ENCODE data around the gene INCENP.
A peak's percentile ranks its signal among the peaks of the same experiment; 100 is the strongest.
"Not testable (repeated sequence)": the region's sequence is repeated elsewhere in the genome, so short reads cannot be mapped to it uniquely, and the experiment has no call there.

INCENP gene

DNA sequence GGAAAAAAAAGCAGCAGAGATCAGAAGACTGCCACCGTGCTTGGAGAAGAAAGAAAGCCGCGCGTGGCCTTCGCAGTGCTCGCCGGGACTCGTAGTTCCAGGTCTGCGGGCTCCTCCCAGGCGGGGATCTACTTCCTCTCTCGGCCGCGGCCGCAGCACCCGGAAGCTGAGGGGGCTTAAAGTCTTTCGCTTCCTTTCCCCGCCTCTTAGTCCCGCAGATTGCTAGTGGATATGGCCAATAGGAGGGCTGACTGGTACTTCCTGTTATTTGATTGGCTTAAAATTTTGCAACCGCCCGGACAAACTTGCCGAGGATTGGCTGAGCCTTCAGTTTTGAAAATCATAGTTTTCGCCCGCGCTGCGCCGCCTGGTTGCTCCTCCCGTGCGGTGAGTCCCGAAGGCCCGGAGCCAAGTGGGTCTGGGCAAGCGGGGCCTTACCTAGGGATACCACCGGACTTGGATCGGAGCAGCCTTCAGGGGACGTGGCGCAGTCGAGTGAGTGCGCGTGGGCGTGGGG is at the start of gene INCENP:
Gene INCENP (plus strand): TSS at position 343 of the 517 bp plus-strand sequence. CDS start 4,151 bp downstream, outside the sequence.
- DNase-seq (ENCODE audit: low spot score) = peak; percentile 99

DNA sequence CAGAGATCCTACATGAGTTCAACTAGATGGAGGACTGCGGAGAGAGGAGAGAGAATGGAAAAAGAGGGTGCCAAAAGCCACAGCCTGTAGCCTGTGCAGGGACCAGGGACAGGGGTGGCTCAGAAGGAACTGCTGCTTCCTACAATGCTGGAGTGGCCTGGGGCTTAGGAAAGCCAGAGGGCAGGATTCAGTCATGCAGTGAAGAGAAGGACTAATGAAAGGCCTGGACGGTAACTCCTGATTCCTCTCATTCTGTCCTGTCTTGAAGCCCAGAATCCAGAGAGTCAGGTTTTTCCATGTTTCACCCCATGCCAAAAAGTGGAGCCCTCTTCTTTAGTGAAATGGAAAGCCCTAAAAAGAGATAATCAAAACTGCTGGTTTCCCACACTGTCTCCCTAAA is 48.4 kb upstream of the INCENP start:
- DNase-seq (ENCODE audit: low spot score) = no peak

DNA sequence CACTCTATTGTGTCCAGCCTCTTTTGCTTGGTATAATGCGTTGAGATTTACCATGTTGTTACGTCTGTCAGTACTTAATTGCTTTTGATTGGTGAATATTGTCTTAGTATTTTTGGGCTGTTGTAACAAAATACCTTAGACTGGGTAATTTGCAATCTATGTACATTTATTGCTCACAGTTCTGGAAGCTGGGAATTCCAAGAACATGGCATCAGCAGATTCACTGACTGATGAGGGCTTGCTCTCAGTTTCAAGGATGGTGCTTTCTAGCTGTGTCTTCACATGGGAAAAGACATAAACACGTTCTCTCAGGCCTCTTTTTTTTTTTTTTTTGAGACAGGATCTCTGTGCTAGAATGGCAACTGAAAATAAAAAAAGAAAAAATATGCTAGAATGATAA is 46.7 kb upstream of the INCENP start:
- no peak for DNase-seq (ENCODE audit: low spot score)

DNA sequence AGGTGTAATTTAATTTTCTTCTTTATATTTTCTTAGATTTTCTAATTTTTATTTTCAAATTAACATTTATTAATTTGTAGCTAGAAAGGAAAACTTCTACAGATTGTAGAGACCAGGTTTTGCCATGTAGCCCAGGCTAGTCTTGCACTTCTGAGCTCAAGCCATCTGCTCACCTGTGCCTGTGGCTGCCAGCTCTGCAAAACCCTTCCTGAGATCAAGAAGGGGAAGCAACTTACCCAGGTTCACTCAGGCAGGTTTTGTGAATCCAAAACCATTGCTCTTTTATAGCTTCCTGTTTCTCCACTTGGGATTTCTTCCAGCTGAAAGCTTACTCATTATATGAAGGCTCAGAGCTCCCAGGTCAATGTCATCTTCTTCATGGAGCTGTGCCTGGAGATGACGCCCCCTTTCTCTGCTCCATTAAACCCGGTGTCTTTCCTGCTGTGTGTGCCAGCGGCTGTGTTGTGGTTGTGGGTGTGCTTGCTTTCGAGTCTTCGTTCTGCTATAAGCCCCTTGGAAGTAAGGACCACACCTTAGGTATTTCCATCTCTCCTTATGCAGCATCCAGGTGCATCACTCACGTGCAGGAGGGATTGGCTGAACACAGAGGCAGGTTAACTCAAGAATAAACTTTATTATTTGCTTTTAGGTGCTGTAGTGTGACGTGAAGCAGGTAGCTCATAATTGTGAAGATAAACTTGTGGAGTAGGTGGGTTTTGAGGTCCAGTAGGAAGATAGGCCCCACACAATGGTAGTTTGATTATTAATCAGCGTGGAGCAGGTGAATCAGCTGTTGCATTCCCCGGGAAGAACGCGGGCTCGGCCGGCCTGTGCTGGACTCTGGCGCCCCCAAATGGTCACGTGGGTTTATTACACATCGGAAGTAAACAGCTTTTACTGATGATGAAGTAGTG is 42.2 kb upstream of the INCENP start:
- peak; percentile 70 for DNase-seq (ENCODE audit: low spot score)

DNA sequence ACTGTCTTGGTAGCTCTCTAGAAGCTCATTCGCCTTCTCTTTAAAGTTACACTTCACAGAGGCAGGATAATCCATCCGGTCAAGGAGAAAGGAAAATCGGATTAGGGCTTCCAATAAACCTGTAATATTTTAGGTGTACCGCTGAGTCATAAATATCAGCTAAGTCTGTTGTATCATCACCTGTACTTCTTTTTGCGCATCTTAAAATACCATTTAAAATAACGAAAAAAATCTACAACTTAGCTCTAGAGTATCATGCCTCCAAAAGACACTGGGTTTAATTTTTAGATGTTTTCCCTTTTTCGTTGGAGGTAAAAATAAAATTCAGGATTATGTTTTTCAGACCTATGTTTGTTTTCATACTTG is 41.5 kb upstream of the INCENP start:
- no peak for DNase-seq (ENCODE audit: low spot score)

DNA sequence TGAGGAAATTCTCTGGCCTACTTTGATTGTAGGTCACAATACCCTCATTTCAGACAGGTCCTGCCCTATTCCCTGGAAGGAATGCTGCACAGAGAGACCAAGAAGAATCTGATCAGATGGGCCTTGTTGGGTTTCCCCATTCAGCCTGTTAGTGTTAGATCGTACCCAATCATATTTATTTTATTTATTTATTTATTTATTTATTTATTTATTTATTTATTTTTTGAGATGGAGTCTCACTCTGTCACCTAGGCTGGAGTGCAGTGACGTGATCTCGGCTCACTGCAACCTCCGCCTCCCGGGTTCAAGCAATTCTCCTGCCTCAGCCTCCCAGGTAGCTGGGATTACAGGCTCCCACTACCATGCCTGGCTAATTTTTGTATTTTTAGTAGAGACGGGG is 39.0 kb upstream of the INCENP start:
- not testable (repeated sequence) for DNase-seq (ENCODE audit: low spot score)

DNA sequence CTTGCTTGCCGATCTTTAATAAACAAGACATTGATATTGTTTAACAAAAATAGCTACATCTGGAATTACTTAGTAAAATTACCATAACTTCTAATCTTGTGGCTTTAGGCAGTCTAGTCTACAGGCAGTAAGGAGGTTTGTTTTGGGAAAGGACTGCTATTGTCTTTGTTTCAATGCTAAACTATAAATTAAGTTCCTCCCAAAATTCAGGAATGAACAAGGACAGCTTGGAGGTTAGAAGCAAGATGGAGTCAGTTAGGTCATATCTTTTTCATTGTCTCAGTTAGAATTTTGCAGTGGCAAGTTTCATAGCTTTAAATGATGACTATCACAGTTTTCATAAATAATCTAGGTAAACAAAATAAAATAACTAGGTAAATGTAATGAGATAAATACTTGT is 36.1 kb upstream of the INCENP start:
- no peak for DNase-seq (ENCODE audit: low spot score)

DNA sequence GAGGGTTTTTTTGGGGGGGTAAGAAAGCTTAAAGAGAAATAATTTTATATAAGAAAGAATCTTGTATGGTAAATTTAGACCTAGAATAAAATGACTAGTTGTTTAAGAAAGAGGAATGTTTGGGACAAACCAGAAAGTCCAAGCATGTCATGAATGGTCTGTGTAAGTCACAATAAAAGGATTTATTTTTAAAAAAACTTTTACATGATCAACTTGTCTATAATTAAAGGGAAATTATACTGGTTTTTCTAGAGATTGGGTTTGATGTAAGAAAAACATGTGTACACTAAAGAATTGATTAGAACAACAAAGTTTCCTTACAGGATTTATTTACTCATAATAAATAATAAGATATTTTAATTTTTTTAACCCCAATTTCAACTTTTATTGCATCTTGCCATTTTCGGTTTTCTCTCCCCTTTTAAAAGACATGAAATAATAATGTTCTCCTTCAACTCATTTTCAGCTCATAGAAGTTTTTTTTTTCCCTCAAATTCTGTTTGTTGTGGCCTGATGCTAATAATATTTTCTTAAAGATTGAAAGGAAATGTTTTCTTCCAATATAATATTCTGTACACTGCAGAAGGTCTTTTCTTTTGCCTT is 35.4 kb upstream of the INCENP start:
- no peak for DNase-seq (ENCODE audit: low spot score)

DNA sequence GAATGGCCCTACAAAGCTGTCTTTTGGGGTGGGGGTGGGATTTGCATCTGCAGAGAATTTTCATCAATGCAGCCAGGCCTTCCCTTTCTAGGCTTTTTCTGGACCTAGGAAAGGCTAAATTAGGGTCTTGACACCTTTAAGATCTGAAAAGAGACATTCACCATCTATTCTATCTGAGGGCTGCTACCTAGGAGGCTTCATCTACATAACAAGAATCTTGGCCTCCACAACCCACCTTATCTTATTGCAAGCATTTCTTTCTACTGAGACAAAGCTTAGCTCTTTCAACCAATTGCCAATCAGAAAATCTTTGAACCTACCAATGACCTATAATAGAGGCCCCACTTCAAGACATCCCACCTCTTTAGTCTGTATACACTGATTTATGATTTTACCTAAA is 20.7 kb upstream of the INCENP start:
- no peak for DNase-seq (ENCODE audit: low spot score)

DNA sequence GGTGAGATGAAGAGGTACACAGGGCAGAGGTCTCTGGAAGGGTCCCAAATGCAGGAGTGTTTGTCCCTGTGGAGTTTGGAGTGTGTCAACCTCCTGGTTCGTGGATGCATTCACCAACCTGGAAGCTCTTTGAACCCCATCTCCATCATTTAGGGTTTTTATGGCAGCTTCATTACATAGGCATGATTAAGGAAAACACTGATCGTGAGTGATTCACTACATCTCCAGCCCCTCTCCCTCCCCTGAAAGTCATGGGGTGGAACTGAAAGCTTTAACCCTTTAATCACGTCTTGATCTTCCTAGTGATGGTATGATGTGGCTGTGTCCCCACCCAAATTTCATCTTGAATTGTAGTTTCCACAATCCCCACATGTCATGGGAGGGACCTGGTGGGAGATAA is 19.8 kb upstream of the INCENP start:
- no peak for DNase-seq (ENCODE audit: low spot score)

DNA sequence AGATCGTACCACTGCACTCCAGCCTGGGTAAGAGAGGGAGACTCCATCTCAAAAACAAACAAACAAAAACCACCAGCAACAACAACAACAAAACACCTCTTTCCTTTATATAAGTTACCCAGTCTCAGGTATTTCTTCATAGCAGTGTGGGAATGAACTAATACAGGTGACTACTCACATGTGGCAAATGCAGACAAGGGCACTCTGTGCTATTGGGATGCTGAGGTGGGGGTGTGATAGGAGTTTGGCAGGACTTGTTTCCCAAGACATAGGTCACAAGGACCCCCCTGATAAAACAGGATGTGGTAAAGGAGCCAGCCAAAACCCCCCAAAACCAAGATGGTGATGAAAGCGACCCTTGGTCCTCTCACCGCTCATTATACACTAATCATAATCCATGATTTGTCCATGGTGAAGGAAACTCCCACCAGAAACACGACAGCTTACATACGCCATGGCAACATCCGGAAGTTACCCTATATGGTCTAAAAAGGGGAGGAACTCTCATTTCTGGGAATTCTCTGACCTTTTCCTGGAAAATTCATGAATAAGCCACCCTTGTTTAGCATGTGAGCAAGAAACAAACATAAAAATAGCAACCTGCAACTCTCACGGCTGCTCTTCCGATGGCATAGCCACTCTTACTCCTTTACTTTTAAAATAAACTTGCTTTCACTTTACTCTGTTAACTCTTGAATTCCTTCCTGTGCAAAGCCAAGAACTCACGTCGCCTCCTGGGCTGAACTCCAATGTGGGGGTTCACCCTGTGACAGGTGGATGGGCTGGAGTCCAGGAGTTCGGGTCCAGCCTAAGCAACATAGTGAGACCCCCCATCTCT is 18.8 kb upstream of the INCENP start:
- DNase-seq (ENCODE audit: low spot score) = no peak

DNA sequence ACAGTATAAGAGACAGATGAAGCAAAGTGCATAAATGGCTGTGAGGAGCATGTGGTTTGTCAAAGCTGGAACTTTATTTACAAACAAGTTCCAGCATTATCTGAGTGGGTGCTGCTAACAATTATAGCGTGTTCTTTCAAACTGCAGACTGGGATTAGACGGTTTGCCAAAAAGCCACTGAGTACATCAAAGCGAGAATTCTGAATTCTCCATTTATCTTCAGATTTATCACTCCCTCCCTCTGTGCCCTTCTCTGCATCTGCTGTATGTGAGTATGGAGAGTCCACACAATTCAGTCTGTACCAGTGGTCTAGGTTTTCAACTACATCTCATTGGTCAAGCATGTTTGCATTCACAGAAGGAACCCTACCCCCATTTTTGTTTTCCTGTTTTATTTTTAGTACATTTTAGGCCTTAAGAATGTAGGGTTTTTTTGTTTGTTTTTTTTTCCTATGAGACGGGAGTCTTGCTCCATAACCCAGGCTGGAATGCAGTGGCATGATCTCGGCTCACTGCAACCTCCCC is 18.1 kb upstream of the INCENP start:
- DNase-seq (ENCODE audit: low spot score) = no peak

DNA sequence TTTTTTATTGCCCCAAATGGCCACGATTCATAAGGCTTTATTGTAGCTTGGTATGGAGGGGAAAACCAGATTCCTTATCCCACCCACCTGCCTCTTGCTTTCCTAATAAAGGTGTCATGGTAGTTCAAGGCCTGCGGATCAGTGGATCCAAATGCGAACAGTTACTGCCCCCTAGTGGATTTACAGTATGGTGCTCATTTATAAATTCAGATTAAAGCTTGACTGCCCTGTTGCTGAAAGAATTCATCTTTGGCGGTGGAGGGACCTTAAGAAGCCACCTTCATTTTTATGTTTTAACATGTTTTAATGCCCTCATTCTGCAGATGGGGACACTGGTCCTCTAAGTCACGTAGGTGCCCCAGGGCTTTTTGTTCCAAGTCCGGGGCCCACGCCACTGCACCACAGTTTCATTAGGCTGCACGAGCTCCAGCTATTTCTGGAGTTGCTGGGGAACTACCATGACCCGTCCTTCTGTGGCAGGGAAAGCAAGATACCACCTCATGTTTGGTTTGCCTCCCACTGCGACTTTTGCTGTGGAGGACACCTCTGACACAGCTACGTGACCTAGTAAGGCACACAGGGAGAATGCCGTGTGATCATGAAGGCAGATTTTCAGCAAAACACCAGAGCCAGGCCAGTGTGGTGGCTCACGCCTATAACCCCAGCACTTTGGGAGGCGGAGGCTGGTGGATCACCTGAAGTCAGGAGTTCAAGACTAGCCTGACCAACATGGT is 15.6 kb upstream of the INCENP start:
- peak; percentile 78 for DNase-seq (ENCODE audit: low spot score)

DNA sequence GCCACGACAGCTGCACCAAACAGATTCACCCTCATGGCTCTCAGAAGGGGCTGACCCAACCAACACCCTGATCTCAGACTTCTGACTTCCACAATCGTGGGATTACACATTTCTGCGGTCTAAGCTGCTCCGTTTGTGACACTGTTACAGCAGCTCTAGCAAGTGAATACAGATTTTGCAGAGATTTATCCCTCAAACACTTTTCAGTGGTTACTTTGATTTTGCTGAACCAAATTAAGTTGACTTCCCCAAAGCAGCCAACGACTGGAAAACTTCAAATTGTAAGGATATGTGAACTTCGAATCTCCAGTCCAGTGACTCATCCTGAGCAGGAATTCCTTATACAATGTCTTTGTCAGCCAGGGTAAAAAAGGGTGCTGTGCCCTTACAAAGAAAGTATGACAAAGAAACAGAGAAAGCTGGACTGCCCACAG is 14.8 kb upstream of the INCENP start:
- DNase-seq (ENCODE audit: low spot score) = no peak

DNA sequence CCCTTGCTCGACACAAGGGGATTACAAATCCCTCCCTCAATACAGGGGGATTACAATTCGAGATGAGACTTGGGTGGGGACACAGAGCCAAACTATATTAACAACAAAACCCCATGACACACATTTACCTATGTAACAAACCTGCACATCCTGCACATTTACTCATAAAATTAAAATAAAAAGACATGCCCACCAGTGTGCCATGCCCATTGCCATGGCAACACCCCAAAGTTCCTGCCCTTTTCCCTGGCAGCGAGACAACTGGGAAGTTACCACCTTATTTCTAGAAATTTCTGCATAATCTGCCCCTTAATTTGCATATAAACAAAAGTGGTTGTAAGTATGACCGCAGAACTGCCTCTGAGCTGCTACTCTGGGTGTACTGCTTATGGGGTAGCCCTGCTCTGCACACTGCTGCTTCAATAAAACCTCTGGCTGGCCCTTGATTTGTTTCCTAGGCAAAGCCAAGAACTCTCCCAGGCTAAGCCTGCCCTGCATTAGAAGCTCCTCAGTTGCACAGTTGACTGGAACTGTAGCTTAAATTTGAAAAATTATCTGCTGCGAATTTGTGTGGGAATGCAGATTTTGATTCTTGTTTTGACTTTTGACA is 8.6 kb upstream of the INCENP start:
- DNase-seq (ENCODE audit: low spot score) = no peak

DNA sequence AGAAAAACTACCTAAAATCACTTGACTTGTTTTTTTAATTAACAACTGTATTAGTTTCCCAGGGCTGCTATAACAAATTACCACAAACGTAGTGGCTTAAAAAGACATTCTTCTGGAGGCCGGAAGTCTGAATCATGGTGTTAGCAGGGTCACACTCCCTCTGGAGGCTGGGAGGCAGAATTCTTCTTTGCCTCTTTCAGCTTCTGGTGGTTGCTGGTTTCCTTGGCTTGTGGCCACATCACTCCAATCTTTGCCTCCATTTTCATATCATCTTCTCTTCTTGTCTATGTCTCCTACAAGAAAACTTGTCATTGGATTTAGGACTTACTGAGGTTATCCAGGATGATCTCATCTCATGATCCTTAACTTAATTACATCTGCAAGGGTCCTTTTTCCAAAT is 7.4 kb upstream of the INCENP start:
- DNase-seq (ENCODE audit: low spot score) = no peak

DNA sequence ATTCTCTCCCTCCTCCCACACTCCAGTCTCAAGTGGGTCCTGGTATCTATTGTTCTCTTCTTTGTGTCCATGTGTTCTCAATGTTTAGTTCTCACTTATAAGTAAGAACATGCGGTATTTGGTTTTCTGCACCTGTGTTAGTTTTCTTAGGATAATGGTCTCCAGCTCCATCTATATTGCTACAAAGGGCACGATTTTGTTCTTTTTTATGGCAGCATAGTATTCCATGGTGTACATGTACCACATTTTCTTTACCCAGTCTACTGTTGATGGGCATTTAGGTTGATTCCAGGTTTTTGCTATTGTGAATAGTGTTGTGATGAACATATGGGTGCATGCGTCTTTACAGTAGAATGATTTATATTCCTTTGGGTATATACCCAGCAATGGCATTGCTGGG is 4.2 kb upstream of the INCENP start:
- DNase-seq (ENCODE audit: low spot score) = no peak

DNA sequence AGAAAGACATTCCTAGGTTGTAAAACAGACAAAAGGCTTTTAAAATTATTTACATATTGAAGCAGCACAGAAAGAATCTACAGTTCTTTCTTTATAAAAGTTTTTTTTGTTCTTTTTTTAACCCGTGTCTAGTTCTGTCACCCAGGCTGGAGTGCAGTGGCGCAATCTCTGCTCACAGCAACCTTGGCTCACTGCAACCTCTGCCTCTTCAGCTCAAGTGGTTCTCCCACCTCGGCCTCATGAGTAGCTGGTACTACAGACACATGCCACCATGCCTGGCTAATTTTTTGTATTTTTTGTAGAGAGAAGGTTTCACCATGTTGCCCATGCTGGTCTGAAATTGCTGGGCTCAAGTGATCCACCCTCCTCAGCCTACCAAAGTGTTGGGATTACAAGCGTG is 3.8 kb upstream of the INCENP start:
- no peak for DNase-seq (ENCODE audit: low spot score)

DNA sequence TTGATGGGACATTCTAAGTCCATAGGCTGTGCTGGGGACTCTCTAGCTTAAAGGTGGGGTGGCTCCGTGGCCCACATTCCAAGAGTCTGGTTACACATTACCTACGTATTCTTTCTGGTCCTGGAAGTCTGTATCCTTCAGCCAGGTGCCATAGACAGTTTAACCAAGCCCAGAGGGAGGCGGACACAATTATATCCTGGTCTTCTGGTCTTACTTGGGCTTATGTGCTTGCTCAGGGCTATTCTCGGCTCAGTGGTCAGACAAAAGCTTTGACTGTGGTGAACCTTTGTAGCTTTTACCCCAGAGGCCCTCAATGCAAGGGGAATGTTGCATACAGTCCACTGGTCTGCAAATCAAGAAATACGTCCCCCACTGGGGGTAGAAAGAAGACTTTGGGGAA is 3.4 kb upstream of the INCENP start:
- DNase-seq (ENCODE audit: low spot score) = no peak

DNA sequence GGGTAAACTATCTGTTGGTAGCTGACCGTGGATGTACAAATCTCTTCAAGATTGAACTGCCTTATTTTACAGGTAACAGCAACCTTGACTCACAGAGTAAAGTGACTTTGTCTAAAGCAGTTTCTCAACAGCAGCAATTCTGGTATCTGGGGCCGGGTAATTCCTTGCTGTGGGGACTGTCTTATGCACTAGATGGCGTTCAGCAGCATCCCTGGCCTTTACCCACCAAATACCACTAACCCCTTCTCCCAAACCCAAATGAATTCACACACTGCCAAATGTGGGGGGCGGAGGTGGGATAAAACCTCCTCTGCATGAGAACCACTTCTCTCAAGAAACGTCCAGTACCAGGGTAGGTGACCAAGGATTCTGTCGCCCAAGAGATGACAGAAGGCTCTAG is 1.7 kb upstream of the INCENP start:
- no peak for DNase-seq (ENCODE audit: low spot score)

Data from SW480 (cell line).